ENCODE data around the gene NELL1.

DNA sequence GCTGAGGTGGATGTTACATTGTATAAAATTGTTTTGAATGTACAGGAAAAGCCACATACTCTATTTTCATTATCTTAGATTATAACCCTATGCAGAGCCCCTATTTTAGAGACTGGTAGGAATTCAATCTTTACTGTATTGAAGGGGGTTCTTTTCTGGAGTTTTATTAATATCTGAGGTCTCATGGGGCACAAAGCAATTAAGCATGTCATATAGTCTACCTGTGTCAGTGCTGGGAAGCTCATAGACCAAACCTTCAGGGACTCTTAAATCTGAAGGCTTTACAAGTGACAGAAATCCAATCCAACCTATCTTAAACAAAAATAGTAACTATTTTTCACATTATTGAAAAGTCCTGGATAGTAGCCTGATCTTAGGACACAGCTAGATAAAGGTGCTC is 733.7 kb downstream of the NELL1 start:
- no peak for TF ChIP-seq ZFP3 (CRISPR knock-in tag; IDR thresholded peaks at IDR 0.05)
- TF ChIP-seq, protein P1, sequence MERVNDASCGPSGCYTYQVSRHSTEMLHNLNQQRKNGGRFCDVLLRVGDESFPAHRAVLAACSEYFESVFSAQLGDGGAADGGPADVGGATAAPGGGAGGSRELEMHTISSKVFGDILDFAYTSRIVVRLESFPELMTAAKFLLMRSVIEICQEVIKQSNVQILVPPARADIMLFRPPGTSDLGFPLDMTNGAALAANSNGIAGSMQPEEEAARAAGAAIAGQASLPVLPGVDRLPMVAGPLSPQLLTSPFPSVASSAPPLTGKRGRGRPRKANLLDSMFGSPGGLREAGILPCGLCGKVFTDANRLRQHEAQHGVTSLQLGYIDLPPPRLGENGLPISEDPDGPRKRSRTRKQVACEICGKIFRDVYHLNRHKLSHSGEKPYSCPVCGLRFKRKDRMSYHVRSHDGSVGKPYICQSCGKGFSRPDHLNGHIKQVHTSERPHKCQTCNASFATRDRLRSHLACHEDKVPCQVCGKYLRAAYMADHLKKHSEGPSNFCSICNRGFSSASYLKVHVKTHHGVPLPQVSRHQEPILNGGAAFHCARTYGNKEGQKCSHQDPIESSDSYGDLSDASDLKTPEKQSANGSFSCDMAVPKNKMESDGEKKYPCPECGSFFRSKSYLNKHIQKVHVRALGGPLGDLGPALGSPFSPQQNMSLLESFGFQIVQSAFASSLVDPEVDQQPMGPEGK (CRISPR knock-in tag; IDR thresholded peaks at IDR 0.05; ENCODE audit: borderline replicate concordance) = no peak
- no peak for TF ChIP-seq CSDC2 (CRISPR knock-in tag; IDR thresholded peaks at IDR 0.05)
- TF ChIP-seq RARB (CRISPR knock-in tag; IDR thresholded peaks at IDR 0.05) = no peak
- TF ChIP-seq, protein P2, sequence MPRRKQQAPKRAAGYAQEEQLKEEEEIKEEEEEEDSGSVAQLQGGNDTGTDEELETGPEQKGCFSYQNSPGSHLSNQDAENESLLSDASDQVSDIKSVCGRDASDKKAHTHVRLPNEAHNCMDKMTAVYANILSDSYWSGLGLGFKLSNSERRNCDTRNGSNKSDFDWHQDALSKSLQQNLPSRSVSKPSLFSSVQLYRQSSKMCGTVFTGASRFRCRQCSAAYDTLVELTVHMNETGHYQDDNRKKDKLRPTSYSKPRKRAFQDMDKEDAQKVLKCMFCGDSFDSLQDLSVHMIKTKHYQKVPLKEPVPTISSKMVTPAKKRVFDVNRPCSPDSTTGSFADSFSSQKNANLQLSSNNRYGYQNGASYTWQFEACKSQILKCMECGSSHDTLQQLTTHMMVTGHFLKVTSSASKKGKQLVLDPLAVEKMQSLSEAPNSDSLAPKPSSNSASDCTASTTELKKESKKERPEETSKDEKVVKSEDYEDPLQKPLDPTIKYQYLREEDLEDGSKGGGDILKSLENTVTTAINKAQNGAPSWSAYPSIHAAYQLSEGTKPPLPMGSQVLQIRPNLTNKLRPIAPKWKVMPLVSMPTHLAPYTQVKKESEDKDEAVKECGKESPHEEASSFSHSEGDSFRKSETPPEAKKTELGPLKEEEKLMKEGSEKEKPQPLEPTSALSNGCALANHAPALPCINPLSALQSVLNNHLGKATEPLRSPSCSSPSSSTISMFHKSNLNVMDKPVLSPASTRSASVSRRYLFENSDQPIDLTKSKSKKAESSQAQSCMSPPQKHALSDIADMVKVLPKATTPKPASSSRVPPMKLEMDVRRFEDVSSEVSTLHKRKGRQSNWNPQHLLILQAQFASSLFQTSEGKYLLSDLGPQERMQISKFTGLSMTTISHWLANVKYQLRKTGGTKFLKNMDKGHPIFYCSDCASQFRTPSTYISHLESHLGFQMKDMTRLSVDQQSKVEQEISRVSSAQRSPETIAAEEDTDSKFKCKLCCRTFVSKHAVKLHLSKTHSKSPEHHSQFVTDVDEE (CRISPR knock-in tag; IDR thresholded peaks at IDR 0.05) = no peak
- no peak for TF ChIP-seq ZNF565 (CRISPR knock-in tag; conservative IDR thresholded peaks at IDR 0.05; ENCODE audit: low read depth)
- TF ChIP-seq ZFP30 (CRISPR knock-in tag; IDR thresholded peaks at IDR 0.05) = no peak
- TF ChIP-seq ARNTL (CRISPR knock-in tag; IDR thresholded peaks at IDR 0.05; ENCODE audit: borderline replicate concordance, low read depth) = no peak
- no peak for TF ChIP-seq BACH2 (CRISPR knock-in tag; IDR thresholded peaks at IDR 0.05; ENCODE audit: borderline replicate concordance)

Measured in SK-N-SH treated with all-trans-retinoic acid at 6 μM for 48 hours (cell line).